NCI-H146 treated with DMSO at 0.1 percent for 48 hours (cell line): ENCODE measurements around the gene PLXDC2.

Source experiments
- DNase-seq: peaks from one replicate; lab custom pipeline; 2025; ENCODE audit not compliant: unreplicated experiment; lab: John Stamatoyannopoulos, UW

Gene PLXDC2

GRCh38 chr10:20105236-20105635 lies 289.0 kb downstream of the PLXDC2 start:
- DNase-seq = no peak

GRCh38 chr10:20105931-20106330 lies 289.7 kb downstream of the PLXDC2 start:
- no peak for DNase-seq

- DNase-seq = no peak
Observed at GRCh38 chr10:20108021-20108420, 291.8 kb downstream of the PLXDC2 start.

- DNase-seq = no peak
Observed at GRCh38 chr10:20109613-20110012, 293.4 kb downstream of the PLXDC2 start.

- DNase-seq = no peak
Observed at GRCh38 chr10:20110125-20111100, 294.2 kb downstream of the PLXDC2 start.

GRCh38 chr10:20114179-20114578 lies 297.9 kb downstream of the PLXDC2 start:
- no peak for DNase-seq

GRCh38 chr10:20115894-20116293 lies 299.7 kb downstream of the PLXDC2 start:
- DNase-seq = no peak

GRCh38 chr10:20117471-20117870 lies 301.2 kb downstream of the PLXDC2 start:
- DNase-seq = no peak

GRCh38 chr10:20118119-20118518 lies 301.9 kb downstream of the PLXDC2 start:
- DNase-seq = no peak

- no peak for DNase-seq
Observed at GRCh38 chr10:20128811-20129210, 312.6 kb downstream of the PLXDC2 start.

GRCh38 chr10:20132816-20133215 lies 316.6 kb downstream of the PLXDC2 start:
- no peak for DNase-seq

GRCh38 chr10:20133669-20134189 lies 317.5 kb downstream of the PLXDC2 start:
- DNase-seq = no peak

GRCh38 chr10:20142311-20142710 lies 326.1 kb downstream of the PLXDC2 start:
- DNase-seq = no peak

GRCh38 chr10:20144268-20144667 lies 328.0 kb downstream of the PLXDC2 start:
- no peak for DNase-seq

GRCh38 chr10:20146004-20146403 lies 329.8 kb downstream of the PLXDC2 start:
- DNase-seq = no peak

GRCh38 chr10:20147684-20148083 lies 331.5 kb downstream of the PLXDC2 start:
- no peak for DNase-seq

GRCh38 chr10:20156511-20156910 lies 340.3 kb downstream of the PLXDC2 start:
- DNase-seq = no peak

- DNase-seq = no peak
Observed at GRCh38 chr10:20157314-20157713, 341.1 kb downstream of the PLXDC2 start.

GRCh38 chr10:20158086-20158485 lies 341.9 kb downstream of the PLXDC2 start:
- DNase-seq = no peak

- DNase-seq = no peak
Observed at GRCh38 chr10:20162123-20162522, 345.9 kb downstream of the PLXDC2 start.

- no peak for DNase-seq
Observed at GRCh38 chr10:20166096-20166675, 350.0 kb downstream of the PLXDC2 start.

GRCh38 chr10:20170661-20171060 lies 354.4 kb downstream of the PLXDC2 start:
- DNase-seq = no peak
